Measurements from ENCODE around the gene NOTCH2.

DNA sequence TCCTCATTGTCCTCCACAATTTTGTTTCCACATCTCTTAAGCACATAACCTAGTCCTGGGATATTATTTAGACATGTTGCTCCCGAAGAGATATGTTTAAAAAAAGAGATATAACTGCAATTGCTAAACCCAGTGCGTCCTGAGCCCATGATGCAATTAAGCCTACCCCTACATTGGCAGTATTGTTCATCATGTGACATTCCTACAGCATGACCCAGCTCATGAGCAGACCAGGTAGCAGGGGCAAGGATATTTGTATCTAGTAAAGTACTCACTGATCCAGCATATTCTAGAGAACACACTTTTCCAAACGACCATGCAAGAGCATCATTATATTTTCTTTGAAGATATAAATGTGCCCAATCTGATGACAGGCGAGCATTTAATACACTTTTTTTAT lies 174.4 kb downstream of the NOTCH2 start:
- TF ChIP-seq ZNF766 (CRISPR knock-in tag; conservative IDR thresholded peaks at IDR 0.05): no peak
- no peak for TF ChIP-seq FOS (IDR thresholded peaks at IDR 0.05; ENCODE audit: extremely low read depth, insufficient read length)

Data from K562 (cell line).